Activated CD8-positive, alpha-beta memory T cell treated with anti-CD3 and anti-CD28 coated beads for 1 hour (primary cell): ENCODE results near the gene SMIM22.

Experiments
- DNase-seq, 2 donors: peaks; one replicate each; pipeline ENCODE4 v3.0.0-alpha.2; 2020; ENCODE audit warnings: low read depth in 1 of 2; ENCODE audit errors: extremely low read depth in 1 of 2

The SMIM22 gene

DNA sequence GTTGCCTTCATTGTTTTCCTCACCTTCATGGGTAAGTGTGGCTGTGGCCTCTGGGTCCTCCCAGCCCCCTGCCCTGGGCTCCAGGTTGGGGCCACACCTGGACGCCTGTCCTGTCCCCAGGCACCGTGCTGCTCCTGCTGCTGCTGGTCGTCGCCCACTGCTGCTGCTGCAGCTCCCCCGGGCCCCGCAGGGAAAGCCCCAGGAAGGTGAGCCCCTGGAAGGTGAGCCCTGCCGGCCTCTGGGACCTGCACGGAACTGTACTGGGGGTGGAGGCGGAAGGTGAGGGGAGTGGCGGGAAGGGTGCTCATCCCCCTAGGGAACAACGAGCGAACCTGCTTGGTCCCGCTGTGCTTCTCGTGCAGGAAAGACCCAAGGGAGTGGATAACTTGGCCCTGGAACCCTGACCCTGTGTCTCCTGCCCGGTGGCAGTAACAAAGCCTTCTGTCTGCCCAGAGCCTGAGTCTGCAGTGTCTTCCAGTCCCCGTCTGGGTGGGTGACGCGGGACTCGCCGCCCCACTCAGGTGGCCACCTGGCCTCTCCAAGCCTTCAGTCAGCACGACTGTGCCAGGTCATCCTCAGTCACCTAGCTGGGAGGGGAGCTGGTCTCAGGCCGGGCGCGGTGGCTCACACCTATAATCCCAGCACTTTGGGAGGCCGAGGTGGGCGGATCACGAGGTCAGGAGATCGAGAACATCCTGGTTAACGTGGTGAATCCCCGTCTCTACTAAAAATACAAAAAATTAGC is 831 bp downstream of the SMIM22 start:
- no peak for DNase-seq

DNA sequence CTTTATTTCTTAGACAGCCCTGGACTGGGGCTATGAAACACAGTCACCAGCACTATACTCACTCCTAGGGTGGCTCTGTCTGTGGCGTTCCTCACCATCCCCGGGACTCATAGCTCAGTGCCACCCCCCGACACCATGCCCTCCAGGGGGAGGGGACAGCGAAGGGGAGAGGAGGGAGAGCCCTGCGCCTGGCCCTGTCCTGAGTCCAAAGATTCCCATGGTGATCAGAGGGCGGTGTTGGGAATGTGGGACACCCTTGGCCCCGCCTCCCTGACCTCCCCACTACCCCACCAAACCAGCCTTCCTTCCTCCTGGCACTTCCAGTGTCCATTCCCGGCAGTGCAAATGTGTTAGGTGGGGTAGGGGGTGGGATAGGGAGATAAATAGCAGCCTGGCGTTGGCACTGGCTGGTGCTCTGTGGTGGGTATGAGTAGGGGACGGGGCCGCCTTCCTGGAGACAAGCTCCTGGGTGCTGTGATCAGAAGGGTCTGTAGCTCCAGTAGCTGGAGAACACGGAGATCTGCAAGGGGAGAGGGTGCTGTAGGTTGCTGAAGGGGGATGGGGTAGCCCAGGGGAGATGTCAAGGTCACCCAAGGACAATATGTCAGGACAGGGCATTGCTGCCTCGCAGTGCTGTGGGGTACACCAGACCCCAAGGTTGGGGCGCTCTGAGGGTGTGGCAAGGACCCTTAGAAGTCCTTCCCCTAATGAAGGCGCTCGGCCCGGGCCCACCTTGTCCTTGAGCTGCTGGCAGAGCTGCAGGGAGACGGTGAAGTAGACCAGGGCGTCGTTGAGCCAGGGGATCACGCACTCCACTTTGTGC is 2.0 kb downstream of the SMIM22 start:
- no peak for DNase-seq

DNA sequence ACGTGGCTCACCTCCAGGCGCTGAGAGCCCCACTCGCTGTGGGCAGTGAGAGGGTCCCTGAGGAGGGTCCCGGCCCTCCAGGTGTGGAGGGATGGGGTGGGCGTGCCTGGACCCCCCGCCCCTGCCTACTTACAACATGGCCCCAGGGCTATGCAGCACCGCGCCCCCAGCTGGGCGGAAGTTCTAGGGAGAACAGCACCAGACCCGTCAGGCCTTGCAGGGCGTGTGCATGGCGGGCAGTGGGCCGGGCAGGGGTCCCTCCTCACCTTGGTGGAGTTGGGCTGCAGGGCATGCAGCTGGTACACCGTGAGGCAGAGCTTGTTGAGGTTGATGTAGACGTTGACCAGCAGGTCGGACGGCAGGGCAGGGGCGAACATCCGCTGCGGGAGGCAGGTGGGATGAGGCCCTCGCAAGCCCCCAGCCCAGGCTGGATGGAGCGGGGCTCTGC is 2.7 kb downstream of the SMIM22 start:
- no peak for DNase-seq

DNA sequence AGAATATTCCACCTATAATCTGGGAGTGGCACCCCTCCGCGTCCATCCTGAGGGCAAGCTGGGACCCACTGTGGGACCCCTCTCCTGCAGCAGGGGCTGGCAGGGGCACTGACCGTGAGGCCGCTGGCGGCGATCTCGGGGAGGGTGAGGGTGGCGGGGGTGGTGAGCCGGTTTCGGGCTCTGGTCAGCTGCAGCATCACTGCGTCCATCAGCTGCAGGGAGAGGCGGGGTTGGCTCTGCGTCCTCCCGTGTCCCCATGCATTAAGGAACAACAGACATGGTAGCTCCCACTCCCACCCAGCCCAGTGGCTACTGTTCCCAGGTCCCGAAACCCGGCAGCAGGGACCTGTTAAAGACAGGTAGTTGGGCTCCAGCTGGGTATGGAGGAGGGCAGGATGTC is 3.3 kb downstream of the SMIM22 start:
- no peak for DNase-seq

DNA sequence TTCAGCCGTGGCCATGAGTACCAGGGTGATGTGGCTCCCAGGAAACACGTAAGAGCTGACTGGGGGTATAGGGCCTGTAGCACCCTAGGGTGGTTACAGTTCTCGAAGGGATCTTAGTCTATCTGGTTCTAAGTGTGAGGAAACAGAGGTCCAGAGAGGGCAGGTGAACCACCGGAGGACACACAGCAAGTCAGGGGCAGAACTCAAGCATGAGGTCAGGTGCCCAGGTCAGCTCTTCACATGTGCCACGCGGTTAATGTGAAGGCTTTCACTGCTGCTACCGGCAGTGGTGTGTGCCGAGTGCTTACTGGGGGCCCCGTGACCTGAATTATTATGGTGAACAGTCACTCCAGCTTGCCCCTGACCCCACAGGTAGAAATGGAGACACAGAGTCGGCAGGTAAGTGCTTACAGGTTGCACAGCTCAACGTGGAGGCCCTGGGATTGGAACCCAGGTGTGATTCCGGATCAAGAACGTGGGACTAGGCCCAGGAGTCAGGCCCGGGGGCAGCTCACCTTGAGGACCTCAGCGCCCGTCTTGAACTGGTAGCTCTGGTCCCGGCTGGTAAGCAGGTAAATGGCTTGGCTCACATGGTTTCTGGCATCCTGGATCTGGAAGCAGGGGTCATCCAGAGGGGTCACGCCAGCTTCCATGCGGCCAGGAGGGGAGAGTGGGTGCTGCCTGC is 4.1 kb downstream of the SMIM22 start:
- no peak for DNase-seq

DNA sequence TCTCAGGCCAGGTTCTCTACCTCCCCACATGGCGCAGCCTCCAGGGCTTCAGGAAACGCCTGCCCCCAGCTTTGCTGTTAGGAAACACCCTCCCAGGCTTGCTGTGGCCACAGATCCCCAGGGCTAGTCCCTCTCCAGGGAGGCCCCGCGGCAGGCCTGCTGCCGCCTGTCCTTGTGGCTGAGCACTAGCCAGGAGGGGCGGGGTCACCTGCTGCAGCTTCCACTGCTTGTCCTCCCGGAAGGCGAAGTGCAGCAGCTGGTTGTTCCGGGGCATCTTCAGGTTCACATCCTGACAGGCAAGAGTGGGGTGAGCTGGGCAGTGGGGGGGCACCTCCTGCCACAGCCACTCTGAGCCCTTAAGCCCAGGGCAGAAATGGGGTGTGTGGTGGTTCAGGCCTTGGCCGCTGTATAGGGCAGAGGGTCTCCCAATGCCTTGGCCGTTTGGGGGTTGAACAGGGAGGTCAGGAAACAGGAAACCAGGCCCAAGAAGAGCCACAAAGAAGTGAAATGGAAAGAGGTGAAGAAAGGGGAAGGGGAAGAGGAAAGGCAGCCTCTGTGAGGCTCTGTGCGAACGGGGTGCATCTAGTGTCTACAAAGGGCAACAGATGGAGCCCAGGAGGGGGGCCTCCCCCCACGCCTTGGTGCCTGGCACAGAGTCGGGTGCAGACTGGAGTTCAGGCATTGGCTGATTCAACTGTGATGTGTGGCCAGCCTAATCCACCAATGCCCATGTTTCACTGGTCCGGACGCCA is 5.3 kb downstream of the SMIM22 start:
- no peak for DNase-seq

DNA sequence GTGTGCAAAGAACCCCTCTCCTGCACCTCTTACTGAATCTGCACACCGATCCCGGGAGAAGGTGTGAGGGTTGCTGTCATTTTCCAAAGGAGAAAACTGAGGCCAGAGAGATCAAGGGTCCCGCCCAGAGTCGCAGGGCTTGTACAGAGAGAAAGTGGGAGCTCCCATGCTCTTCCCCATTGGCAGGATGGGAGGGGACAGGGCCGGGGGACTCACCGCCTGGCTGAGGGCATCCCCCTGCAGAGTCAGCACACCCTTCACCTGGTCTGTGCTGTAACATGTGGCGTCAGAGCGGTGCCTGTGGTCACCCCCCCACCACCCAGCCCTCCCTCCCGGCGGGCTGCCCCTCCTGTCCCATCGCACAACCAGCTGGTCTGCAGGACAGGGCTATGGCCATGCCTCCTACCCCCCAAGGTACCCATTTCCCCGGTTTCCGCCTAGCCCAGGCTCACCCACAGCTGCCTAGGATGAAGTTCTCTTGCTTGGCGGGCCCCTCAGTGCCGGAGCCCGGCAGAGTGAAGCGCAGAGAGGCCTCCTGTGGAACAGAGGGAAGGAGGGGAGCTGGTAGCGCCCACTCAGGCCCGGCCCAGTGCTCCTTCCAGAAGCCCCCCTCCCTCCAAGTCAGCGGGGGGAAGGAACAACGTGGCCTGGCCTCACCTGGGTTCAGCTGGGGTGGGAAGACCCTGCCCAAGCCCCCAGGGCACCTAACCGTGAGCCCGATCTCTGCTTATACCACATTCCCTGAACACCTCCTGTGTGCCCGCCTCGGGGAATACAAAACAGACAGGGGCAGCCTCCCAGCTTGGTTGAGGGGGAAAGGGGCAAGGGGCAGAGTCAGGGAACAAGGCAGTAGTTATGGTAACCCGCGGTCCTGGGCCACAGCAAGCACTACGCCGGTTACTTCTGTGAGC is 6.1 kb downstream of the SMIM22 start:
- no peak for DNase-seq

DNA sequence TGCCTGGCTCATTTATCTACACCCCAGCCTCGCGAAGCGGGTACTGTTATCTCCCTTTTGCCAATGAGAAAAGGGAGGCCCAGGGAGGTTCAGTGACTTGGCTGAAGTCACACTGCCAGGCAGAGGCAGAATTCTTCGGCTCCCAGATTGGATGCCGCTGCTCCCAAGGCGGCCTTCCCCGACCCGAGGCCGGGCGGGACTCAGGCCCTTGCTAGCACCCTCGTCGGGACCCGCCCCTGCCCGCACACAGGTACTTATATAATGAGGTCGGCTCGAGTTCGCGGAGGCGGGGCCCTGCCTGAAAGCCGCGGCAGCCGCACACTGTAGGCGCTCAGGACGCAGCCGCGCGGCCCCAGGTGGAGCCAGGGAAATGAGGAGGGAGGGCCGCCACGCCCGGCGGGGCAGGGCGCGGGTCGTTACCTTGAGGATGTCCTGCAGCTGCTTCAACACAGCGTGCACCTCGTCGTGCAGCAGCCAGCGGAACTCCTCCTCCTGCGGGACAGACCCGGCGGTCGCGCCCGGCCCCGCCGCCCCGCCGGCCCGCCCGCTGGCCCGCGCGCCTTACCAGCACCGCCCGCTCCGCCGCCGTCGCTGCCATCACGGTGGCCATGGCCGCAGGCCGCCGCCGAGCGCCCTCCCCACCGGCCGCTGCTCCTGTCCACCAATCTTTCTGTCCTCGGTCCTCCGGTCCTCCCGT is 6.9 kb downstream of the SMIM22 start, which contains the start of gene ROGDI:
TSS of gene ROGDI (minus strand) at position 672 of the 697 bp plus-strand sequence. CDS start at position 610, 62 bp downstream.
- DNase-seq = peak; percentile 49 to 63

DNA sequence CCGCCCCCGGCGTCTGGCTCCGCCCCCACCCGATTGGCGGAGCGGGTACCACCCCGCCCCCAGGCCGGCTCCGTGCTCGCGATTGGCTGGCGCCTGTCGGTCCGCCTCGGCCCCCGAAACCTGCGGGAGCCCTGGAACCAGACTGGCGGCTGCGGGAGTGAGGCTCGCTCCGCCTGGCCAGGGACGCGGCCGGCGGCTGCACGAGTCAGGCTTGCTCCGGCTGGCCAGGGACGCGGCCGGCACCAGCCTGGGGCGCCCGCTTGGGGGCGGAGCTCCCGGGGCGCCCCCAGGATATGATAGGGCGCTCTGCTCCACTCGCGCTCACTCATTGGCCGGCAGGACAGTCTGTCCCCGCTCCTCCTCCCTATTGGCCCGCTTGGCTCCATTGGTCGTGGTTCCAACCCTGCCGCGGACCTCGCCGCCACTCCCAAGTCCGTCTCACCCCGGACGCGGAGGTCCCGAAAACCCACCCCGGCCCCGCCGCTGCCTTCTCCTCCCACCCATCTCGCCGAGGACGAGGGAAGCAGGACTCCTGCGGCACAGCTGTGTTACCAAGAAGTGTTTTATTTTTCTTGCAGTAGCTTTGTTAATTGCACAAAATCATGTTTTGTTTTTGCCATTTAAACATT is 7.6 kb downstream of the SMIM22 start:
- DNase-seq = peak; percentile 59 to 83

DNA sequence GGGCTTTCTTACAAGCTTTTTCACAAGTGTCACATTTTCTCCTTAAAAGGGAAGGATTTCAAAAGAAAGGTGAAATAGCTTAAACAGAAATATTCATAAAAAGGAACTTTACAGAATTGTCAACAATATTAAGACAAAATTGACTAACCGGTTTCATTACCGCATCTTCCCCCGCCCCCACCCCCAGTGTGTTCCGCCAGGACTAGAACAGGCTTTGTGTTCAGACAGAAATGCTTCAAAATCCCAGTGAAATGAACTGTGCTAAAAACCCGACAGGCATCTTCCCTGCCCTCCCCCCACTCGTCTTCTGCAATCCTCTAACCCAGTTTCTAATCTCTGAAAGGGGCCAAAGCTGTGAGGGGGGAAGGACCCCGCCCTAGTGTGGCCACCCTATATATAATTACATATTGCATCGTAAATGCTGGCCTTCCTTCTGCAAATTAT is 8.3 kb downstream of the SMIM22 start:
- DNase-seq = no peak

DNA sequence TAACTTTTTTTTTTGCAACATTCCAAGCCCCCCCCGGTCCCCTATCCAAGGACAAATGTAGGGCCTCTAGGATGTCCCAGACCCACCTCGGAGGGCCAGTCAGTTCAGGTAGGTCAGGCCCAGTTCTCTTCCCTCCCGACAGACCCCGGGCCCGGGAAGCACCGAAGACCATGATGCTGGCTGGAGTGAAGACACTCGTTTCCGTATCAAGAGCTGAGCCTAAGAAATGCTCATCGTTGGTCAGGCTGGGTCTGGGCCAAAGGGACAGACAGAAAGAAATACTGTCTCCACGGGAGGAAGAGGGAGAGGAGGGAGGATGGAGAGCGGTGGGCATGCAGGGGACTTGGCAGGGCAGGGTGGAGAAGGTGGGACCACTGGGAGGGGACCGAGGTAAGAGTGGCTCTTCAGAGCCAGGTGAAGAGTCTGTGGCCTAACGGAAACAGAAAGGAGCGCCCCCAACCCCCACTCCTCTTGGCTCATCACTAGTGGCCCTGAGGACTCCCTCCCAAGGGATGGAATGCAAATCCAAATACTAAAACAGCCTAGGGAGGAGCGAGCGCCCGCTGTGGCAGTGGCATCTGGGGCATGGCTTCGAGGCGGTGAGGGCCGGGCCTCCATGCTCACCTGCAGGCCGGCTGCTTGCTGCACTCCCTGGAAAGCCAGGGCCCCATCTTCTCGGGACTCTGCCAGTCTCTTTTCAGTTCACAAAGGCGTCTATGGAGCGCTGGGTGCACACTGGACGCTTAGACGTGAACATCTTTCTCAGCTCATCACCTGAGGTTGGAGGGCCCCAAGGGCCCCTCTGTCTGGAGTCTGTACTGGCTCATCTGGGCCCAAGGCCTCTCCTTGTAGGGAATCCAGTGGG is 9.0 kb downstream of the SMIM22 start:
- no peak for DNase-seq

DNA sequence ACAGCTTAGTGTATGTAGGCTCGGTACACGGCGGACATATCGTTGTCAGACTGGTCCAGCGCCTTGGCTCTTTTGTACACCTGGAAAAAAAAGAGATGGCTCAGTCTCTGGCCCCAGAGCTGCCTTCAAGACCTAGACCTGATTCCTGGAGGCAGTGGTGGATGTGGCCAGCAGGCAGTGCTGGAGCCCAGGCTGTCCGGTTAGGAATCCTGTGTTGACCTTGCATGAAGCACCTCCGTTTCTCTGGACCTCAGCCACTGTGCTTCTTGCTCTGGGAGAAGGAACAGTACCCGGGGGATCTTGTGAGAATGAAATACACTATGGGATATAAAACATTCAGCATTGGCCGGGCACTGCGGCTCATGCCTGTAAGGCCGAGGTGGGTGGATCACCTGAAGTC is 10.1 kb downstream of the SMIM22 start:
- DNase-seq = no peak

DNA sequence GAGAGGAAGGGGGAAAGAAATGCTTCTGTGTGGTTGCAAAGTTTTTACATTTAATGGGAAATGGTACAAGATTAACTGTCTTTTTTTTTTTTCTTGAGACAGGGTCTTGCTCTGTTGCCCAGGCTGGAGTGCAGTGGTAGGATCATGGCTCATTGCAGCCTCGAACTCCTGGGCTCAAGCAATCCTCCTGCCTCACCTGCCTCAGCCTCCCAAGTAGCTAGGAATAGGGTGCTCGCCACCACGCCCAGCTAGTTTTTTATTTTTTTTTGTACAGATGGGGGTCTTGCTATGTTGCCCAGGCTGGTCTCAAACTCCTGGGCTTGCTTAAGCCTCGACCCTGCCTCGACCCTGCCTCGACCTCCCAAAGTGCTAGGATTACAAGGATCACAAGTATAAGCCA is 11.1 kb downstream of the SMIM22 start:
- DNase-seq = no peak

DNA sequence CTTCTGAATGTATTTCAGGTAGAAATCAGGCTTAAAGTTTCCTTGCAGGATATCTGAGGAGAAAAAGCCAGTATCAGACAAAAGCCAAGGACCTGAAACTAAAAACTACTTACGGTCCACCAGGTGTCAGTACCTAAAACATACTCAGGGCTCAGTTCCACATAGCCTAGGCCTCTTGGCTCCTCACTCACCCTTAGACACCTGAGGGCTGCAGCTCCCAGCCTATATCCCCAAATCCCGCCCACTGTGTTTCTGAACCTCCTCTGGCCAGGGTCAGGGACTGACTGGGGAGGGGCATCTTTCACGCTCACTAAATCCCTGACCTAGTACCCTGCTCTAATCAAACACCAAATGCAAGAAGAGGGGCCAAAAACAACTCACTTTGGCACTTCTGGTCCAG is 16.1 kb downstream of the SMIM22 start:
- DNase-seq = no peak

DNA sequence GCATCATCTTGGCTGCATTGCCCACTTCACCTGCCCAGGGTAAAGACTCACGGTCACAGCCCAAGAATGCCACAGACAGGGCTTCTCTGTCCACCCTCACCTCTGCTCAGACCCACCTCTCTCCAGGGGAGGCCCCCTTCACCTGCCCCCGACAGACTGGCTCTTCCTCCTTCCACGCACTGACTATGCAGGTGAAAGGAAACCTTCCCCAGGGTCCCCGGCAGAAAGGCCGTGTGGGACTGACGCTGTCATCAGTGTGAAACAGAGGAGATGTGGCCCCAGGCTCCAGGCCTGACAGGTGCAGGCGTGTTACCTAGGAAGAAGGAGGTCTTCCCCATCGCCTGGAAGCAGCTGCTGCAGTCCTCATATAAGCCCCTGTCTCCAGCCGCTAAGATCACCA is 16.6 kb downstream of the SMIM22 start:
- DNase-seq = no peak

DNA sequence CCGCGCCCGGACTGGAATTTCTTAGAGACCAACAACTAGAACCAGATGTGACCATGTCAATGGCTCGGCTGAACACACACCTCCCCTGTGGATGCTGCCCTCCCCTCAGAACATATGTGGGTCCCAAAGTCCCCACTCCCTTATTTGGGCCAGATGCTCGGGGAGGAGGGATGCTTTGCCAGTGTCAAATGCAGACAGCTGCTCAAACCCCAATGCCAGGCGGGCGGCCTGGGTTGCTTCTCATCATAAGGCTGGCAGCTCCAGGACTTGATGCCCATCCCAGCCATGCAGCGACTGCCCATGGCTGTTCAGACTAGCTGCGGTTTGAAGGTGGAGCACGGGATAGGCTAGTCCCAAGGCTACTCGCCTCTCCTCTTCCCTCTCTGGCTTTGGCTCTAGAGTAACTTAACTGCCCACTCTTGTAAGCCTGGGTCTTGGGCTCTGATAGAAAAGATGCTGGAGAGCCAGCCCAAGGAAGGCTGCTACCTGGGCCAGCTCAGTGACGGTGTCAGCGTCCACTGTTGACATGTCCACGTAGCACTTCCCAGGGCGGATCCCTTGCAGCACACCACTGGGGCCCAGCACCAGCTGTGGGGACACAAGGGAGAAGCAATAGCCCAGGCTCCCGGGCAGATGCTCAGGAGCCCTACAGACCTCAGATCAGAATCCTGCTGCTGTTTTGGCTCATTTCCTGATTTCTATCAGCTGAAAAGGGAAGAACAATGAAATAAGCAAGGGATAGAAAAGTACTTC is 18.3 kb downstream of the SMIM22 start:
- DNase-seq = no peak

DNA sequence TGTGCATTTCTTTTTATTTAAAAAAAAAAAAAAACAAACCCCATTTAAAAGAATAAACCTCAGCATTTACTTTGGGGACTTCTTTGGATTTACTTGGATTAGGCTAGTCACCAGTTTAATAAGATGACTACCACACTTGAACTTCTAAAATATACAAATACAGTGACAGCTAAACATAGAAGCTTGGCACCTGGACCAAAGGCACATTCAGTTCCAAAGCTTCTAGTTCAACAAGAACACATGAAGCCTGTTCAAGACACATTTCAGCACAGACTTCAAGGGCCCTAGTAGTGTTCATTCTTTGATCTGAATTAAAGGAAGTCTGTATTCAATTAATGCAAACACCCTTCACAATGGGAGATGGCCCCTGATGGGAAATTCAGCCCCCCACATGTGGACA is 18.9 kb downstream of the SMIM22 start:
- no peak for DNase-seq
